C4-2B (cell line): ENCODE data around the gene MICU2.
A peak's percentile ranks its signal among the peaks of the same experiment; 100 is the strongest.

Experiments used
- H3K27ac ChIP-seq: fragments of 450-650 bp; 2 replicates; pipeline ENCODE4 v1.5.1; 2017
- ZFX ChIP-seq: fragments of 450-650 bp; IDR thresholded peaks from 2 replicates; pipeline ENCODE4 v1.6.1; 2017
- TF ChIP-seq, protein P1 (sequence below): fragments of 450-650 bp; conservative IDR thresholded peaks from 2 replicates; pipeline ENCODE4 v1.5.1; 2017; ENCODE audit warnings: mild to moderate bottlenecking

The MICU2 gene

GRCh38 chr13:21466527-21466926 is 137.4 kb downstream of the MICU2 start:
- no peak for TF ChIP-seq ZFX
- TF ChIP-seq, protein P1, sequence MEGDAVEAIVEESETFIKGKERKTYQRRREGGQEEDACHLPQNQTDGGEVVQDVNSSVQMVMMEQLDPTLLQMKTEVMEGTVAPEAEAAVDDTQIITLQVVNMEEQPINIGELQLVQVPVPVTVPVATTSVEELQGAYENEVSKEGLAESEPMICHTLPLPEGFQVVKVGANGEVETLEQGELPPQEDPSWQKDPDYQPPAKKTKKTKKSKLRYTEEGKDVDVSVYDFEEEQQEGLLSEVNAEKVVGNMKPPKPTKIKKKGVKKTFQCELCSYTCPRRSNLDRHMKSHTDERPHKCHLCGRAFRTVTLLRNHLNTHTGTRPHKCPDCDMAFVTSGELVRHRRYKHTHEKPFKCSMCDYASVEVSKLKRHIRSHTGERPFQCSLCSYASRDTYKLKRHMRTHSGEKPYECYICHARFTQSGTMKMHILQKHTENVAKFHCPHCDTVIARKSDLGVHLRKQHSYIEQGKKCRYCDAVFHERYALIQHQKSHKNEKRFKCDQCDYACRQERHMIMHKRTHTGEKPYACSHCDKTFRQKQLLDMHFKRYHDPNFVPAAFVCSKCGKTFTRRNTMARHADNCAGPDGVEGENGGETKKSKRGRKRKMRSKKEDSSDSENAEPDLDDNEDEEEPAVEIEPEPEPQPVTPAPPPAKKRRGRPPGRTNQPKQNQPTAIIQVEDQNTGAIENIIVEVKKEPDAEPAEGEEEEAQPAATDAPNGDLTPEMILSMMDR = no peak
- H3K27ac ChIP-seq = no peak overlapping the region

DNA sequence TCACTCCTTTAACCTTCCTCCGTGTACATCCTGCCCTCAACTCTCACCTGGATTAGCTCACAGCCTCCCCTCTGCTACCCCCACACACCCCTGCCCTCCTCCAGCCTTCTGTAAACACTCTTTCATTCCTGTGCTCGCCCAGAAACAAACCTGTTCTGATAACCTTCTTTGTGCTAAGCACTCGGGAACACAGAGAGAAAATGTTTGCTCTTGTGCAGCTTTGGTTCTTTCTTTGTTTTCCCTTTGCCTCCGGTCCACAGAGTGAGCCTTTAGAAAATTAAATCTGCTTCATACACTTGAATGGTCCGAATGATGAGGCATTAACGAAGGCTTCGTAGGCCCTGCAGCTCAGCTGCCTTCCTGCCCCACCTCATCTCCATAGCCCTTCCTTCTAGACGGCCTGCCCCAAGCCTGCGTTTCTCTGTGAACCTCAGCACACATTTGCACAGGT is 138.2 kb downstream of the MICU2 start:
- TF ChIP-seq, protein P1 = no peak
- no peak for TF ChIP-seq ZFX
- no peak overlapping the region for H3K27ac ChIP-seq

DNA sequence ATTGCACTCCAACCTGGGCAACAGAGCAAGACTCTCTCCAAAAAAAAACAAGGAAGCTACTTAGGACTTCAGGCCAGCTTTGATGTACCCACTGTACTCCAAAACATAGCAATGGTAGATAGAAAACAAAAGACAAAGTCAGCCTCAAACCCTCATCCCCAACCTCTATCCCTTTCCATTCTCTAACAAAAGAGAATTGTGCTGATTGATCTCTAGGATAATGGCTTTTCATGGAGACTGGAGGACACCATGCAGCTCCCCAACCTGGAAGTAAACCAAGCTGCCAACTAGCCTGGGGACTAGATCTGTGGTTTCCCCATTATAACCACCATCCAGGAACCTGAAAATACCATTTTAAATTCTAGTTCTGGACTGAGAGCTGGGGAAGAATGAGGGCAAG is 140.5 kb downstream of the MICU2 start:
- no peak for TF ChIP-seq ZFX
- TF ChIP-seq, protein P1 = no peak
- no peak overlapping the region for H3K27ac ChIP-seq

- TF ChIP-seq ZFX = no peak
- TF ChIP-seq, protein P1 = no peak
- H3K27ac ChIP-seq = no peak overlapping the region
Measured at GRCh38 chr13:21461131-21461530, 142.8 kb downstream of the MICU2 start.

DNA sequence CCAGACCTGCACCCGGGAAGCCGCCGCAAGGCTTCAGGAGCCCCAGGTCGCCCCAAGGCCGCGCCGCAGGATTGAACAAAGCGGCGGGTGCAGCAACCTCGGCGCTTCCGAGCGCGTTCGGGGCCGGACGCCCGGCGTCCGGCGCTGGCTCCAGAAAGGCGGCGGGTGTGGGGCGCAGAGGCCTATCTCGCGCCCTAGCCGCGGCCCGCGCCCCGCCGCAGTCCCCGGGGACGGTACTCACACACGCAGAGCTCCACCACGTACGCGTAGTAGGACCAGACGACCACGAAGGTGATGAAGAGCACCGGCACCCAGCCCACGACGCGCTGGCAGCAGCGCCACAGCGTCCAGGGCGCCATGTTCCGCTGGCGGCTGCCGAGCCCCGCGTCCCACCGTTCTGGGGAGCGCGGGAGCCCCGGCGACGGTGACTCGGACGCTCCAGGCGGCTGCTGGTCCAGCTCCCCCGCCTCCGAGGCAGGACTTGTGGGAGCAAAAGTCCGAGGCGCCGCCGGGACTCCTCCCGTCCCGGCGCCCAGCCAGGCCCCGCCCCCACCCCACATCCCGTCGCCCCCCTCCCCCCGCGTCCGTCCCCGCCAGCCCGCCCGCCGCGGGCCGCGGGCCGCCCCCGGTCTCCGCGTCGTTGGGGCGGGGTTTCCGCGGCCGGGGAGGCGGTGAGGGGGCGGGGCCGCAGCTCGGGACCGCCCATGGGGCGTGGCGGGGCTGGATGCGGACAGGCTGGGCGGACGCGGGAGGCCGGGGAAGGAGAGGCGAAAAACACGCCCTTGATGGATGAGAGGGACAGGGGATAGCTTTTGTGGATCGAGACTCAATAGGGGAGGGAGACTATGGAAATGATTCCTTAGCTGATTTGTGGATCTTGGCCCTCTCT is 144.9 kb downstream of the MICU2 start, which contains the start of gene ZDHHC20:
TSS of gene ZDHHC20 (minus strand) at position 491 of the 889 bp plus-strand sequence. CDS start at position 359, 132 bp downstream.
- TF ChIP-seq ZFX = peak; percentile 98
- TF ChIP-seq, protein P1 = no peak
- peak within 1 kb of the TSS; percentile 97 for H3K27ac ChIP-seq

- H3K27ac ChIP-seq = peak overlapping the region; percentile 97
- no peak for TF ChIP-seq ZFX
- TF ChIP-seq, protein P1 = no peak
Measured at GRCh38 chr13:21458451-21458812, 145.5 kb downstream of the MICU2 start.

GRCh38 chr13:21453387-21454081 is 150.4 kb downstream of the MICU2 start:
- TF ChIP-seq, protein P1 = no peak
- no peak for TF ChIP-seq ZFX
- H3K27ac ChIP-seq = no peak overlapping the region
